Activated T-cell treated with anti-CD3 and anti-CD28 coated beads, Interleukin-2, amount 50 U/mL, for 24 hours (primary cell): ENCODE measurements around the gene C1orf87.

Source experiments
- DNase-seq: peaks from one replicate; pipeline ENCODE4 v3.0.0-alpha.2; 2020
- H3K27ac Mint-ChIP-seq: 2 replicates; pipeline ENCODE4 v1.8.0; 2020; ENCODE audit warnings: mild to moderate bottlenecking, mixed read lengths
- H3K27me3 Mint-ChIP-seq: 2 replicates; pipeline ENCODE4 v1.8.0; 2020; ENCODE audit warnings: mixed read lengths
- H3K36me3 Mint-ChIP-seq: 2 replicates; pipeline ENCODE4 v1.8.0; 2020; ENCODE audit warnings: low read depth, mixed read lengths
- H3K4me1 Mint-ChIP-seq: 2 replicates; pipeline ENCODE4 v1.8.0; 2020; ENCODE audit warnings: low read depth, mixed read lengths
- H3K4me3 Mint-ChIP-seq: 2 replicates; pipeline ENCODE4 v1.8.0; 2020; ENCODE audit warnings: mild to moderate bottlenecking, moderate library complexity, mixed read lengths
- H3K9me3 Mint-ChIP-seq: 2 replicates; pipeline ENCODE4 v1.8.0; 2020; ENCODE audit warnings: mixed read lengths

The C1orf87 gene

GRCh38 chr1:60037669-60038068 lies 35.9 kb downstream of the C1orf87 start:
- Mint-ChIP-seq H3K4me1 (no peaks in the 10 kb centered on the region), H3K36me3 (no peaks in the 10 kb centered on the region), H3K27ac (no peak overlapping the region), H3K4me3 (no peak overlapping the region), H3K9me3 (no peaks in the 10 kb centered on the region), H3K27me3 (no peaks in the 10 kb centered on the region)
- DNase-seq: no peak

GRCh38 chr1:60036856-60037460 lies 36.6 kb downstream of the C1orf87 start:
- no peak overlapping the region for H3K4me3 Mint-ChIP-seq
- no peaks in the 10 kb centered on the region for H3K27me3 Mint-ChIP-seq
- H3K9me3 Mint-ChIP-seq: no peaks in the 10 kb centered on the region
- no peaks in the 10 kb centered on the region for H3K4me1 Mint-ChIP-seq
- no peak for DNase-seq
- H3K27ac Mint-ChIP-seq: no peak overlapping the region
- no peaks in the 10 kb centered on the region for H3K36me3 Mint-ChIP-seq

- H3K9me3 Mint-ChIP-seq: no peaks in the 10 kb centered on the region
- no peak overlapping the region for H3K4me3 Mint-ChIP-seq
- H3K27ac Mint-ChIP-seq: no peak overlapping the region
- no peak for DNase-seq
- peaks cover 4% of the 10 kb centered on the region for H3K27me3 Mint-ChIP-seq
- H3K36me3 Mint-ChIP-seq: no peaks in the 10 kb centered on the region
- no peaks in the 10 kb centered on the region for H3K4me1 Mint-ChIP-seq
These were observed 37.6 kb downstream of the C1orf87 start for GRCh38 chr1:60035921-60036320.

GRCh38 chr1:60034999-60035398 lies 38.6 kb downstream of the C1orf87 start:
- DNase-seq: no peak
- Mint-ChIP-seq H3K27ac (no peak overlapping the region), H3K27me3 (peaks cover 11% of the 10 kb centered on the region), H3K9me3 (no peaks in the 10 kb centered on the region), H3K4me3 (no peak overlapping the region), H3K4me1 (no peaks in the 10 kb centered on the region), H3K36me3 (no peaks in the 10 kb centered on the region)

- no peak for DNase-seq
- Mint-ChIP-seq H3K4me3 (no peak overlapping the region), H3K36me3 (no peaks in the 10 kb centered on the region), H3K27me3 (peaks cover 13% of the 10 kb centered on the region), H3K4me1 (no peaks in the 10 kb centered on the region), H3K9me3 (no peaks in the 10 kb centered on the region), H3K27ac (no peak overlapping the region)
These were observed 40.5 kb downstream of the C1orf87 start for GRCh38 chr1:60033066-60033465.

- H3K9me3 Mint-ChIP-seq: no peaks in the 10 kb centered on the region
- no peaks in the 10 kb centered on the region for H3K4me1 Mint-ChIP-seq
- DNase-seq: no peak
- H3K27ac Mint-ChIP-seq: no peak overlapping the region
- H3K27me3 Mint-ChIP-seq: peaks cover 17% of the 10 kb centered on the region
- H3K36me3 Mint-ChIP-seq: no peaks in the 10 kb centered on the region
- no peak overlapping the region for H3K4me3 Mint-ChIP-seq
These were observed 42.4 kb downstream of the C1orf87 start for GRCh38 chr1:60031146-60031545.

- Mint-ChIP-seq H3K27me3 (peaks cover 10% of the 10 kb centered on the region), H3K9me3 (no peaks in the 10 kb centered on the region), H3K4me1 (no peaks in the 10 kb centered on the region), H3K4me3 (no peak overlapping the region), H3K27ac (no peak overlapping the region), H3K36me3 (no peaks in the 10 kb centered on the region)
- DNase-seq: no peak
These were observed 48.0 kb downstream of the C1orf87 start for GRCh38 chr1:60025552-60025951.

GRCh38 chr1:60017508-60018205 lies 55.9 kb downstream of the C1orf87 start:
- no peaks in the 10 kb centered on the region for H3K4me1 Mint-ChIP-seq
- DNase-seq: no peak
- no peak overlapping the region for H3K27ac Mint-ChIP-seq
- peaks cover 5% of the 10 kb centered on the region for H3K9me3 Mint-ChIP-seq
- H3K4me3 Mint-ChIP-seq: no peak overlapping the region
- peaks cover 15% of the 10 kb centered on the region for H3K27me3 Mint-ChIP-seq
- H3K36me3 Mint-ChIP-seq: no peaks in the 10 kb centered on the region

GRCh38 chr1:60010690-60011089 lies 62.9 kb downstream of the C1orf87 start:
- Mint-ChIP-seq H3K4me3 (no peak overlapping the region), H3K27ac (no peak overlapping the region), H3K36me3 (no peaks in the 10 kb centered on the region), H3K9me3 (no peaks in the 10 kb centered on the region), H3K4me1 (no peaks in the 10 kb centered on the region), H3K27me3 (peaks cover 14% of the 10 kb centered on the region)
- no peak for DNase-seq

GRCh38 chr1:60008500-60008899 lies 65.1 kb downstream of the C1orf87 start:
- H3K4me3 Mint-ChIP-seq: no peak overlapping the region
- no peaks in the 10 kb centered on the region for H3K36me3 Mint-ChIP-seq
- DNase-seq: no peak
- no peaks in the 10 kb centered on the region for H3K9me3 Mint-ChIP-seq
- H3K27me3 Mint-ChIP-seq: peaks cover 7% of the 10 kb centered on the region
- H3K27ac Mint-ChIP-seq: no peak overlapping the region
- H3K4me1 Mint-ChIP-seq: no peaks in the 10 kb centered on the region

- Mint-ChIP-seq H3K27me3 (peaks cover 16% of the 10 kb centered on the region), H3K4me1 (no peaks in the 10 kb centered on the region), H3K9me3 (no peaks in the 10 kb centered on the region), H3K4me3 (no peak overlapping the region), H3K27ac (no peak overlapping the region), H3K36me3 (no peaks in the 10 kb centered on the region)
- no peak for DNase-seq
These were observed 72.9 kb downstream of the C1orf87 start for GRCh38 chr1:60000625-60001024.

GRCh38 chr1:59999746-60000145 lies 73.8 kb downstream of the C1orf87 start:
- Mint-ChIP-seq H3K27me3 (peaks cover 16% of the 10 kb centered on the region), H3K4me3 (no peak overlapping the region)

GRCh38 chr1:59999006-59999405 lies 74.6 kb downstream of the C1orf87 start:
- no peak overlapping the region for H3K4me3 Mint-ChIP-seq
- DNase-seq: no peak
- H3K27me3 Mint-ChIP-seq: peaks cover 18% of the 10 kb centered on the region
- no peaks in the 10 kb centered on the region for H3K9me3 Mint-ChIP-seq
- H3K27ac Mint-ChIP-seq: no peak overlapping the region
- no peaks in the 10 kb centered on the region for H3K36me3 Mint-ChIP-seq
- no peaks in the 10 kb centered on the region for H3K4me1 Mint-ChIP-seq

More at GRCh38 chr1:59999746-60000145, 73.8 kb downstream of the C1orf87 start:
- Mint-ChIP-seq H3K9me3 (no peaks in the 10 kb centered on the region), H3K36me3 (no peaks in the 10 kb centered on the region), H3K4me1 (no peaks in the 10 kb centered on the region), H3K27ac (no peak overlapping the region)
- DNase-seq: no peak

GRCh38 chr1:59997479-59998115 lies 76.0 kb downstream of the C1orf87 start:
- Mint-ChIP-seq H3K4me1 (no peaks in the 10 kb centered on the region), H3K27ac (no peak overlapping the region), H3K36me3 (no peaks in the 10 kb centered on the region), H3K27me3 (peaks cover 18% of the 10 kb centered on the region), H3K4me3 (no peak overlapping the region), H3K9me3 (no peaks in the 10 kb centered on the region)
- DNase-seq: no peak
